Tongue (tissue), 2 donors: ENCODE measurements around the gene ENG. TPM values are rescaled to one million over a fixed set of nuclear protein-coding genes. Genes with fewer than 3 reads are reported as not detected.
"Not testable (repeated sequence)": the region's sequence is repeated elsewhere in the genome, so short reads cannot be mapped to it uniquely, and the experiment has no call there.

Experiments
- DNase-seq: peaks from one replicate; pipeline ENCODE4 v3.0.0-alpha.2; 2015
- total RNA-seq: library from RNA; depleted of rRNA; stranded (reverse); fragments of >200 nt; gene quantifications from one replicate; pipeline ENCODE4 v1.2.3, GENCODE V29; 2014

The ENG gene
- total RNA-seq, 1 donor from 2014 or later, result 11.6 TPM

- no peak for DNase-seq
Observed at GRCh38 chr9:127878001-127878651, 23.7 kb upstream of the ENG start.

- DNase-seq, result peak; percentile 91
Observed at GRCh38 chr9:127877566-127877998, 23.1 kb upstream of the ENG start, which contains the start of gene AK1. Gene AK1, minus strand, starts transcription at chr9:127877675. Its CDS starts 3,058 bp downstream, at chr9:127874617.

- DNase-seq, result peak; percentile 58
Observed at GRCh38 chr9:127876764-127877562, 22.5 kb upstream of the ENG start.

- peak; percentile 92 for DNase-seq
Observed at GRCh38 chr9:127876026-127876763, 21.7 kb upstream of the ENG start.

- peak; percentile 51 for DNase-seq
Observed at GRCh38 chr9:127875306-127875966, 21.0 kb upstream of the ENG start.

- DNase-seq, result no peak
Observed at GRCh38 chr9:127874301-127875221, 20.1 kb upstream of the ENG start.

GRCh38 chr9:127873886-127874285 lies 19.4 kb upstream of the ENG start:
- peak; percentile 88 for DNase-seq

- peak; percentile 88 for DNase-seq
Observed at GRCh38 chr9:127873223-127873691, 18.8 kb upstream of the ENG start.

- no peak for DNase-seq
Observed at GRCh38 chr9:127872369-127873222, 18.1 kb upstream of the ENG start.

GRCh38 chr9:127871531-127871930 lies 17.1 kb upstream of the ENG start:
- no peak for DNase-seq

- no peak for DNase-seq
Observed at GRCh38 chr9:127870887-127871286, 16.4 kb upstream of the ENG start.

- not testable (repeated sequence) for DNase-seq
Observed at GRCh38 chr9:127870153-127870491, 15.7 kb upstream of the ENG start.

GRCh38 chr9:127869310-127870152 lies 15.1 kb upstream of the ENG start:
- peak; percentile 97 for DNase-seq

GRCh38 chr9:127868278-127868902 lies 13.9 kb upstream of the ENG start:
- no peak for DNase-seq

- DNase-seq, result no peak
Observed at GRCh38 chr9:127867356-127868277, 13.2 kb upstream of the ENG start.

GRCh38 chr9:127866535-127866934 lies 12.1 kb upstream of the ENG start:
- DNase-seq, result no peak

- DNase-seq, result no peak
Observed at GRCh38 chr9:127865645-127866464, 11.4 kb upstream of the ENG start.
